Measurements from ENCODE around the gene ESRRA.
"Not testable (repeated sequence)": the region's sequence is repeated elsewhere in the genome, so short reads cannot be mapped to it uniquely, and the experiment has no call there.

ESRRA gene

GRCh38 chr11:64292460-64293254, 12.7 kb upstream of the ESRRA start:
- peak in 1 of 2 donors; percentile 27 for DNase-seq

- no peak for DNase-seq
Observed at GRCh38 chr11:64294774-64295173, 10.6 kb upstream of the ESRRA start.

GRCh38 chr11:64295760-64296159, 9.6 kb upstream of the ESRRA start:
- no peak for DNase-seq

GRCh38 chr11:64296236-64296635, 9.1 kb upstream of the ESRRA start:
- no peak for DNase-seq

GRCh38 chr11:64296830-64297698, 8.3 kb upstream of the ESRRA start:
- DNase-seq = peak in 1 of 2 donors; percentile 21

- DNase-seq = no peak
Observed at GRCh38 chr11:64297699-64298358, 7.5 kb upstream of the ESRRA start.

GRCh38 chr11:64298966-64299846, 6.1 kb upstream of the ESRRA start:
- peak in 1 of 2 donors; percentile 19 for DNase-seq

- no peak for DNase-seq
Observed at GRCh38 chr11:64299847-64300648, 5.3 kb upstream of the ESRRA start, which contains the start of gene CATSPERZ. TSS of gene CATSPERZ (plus strand) at chr11:64300358. CDS start at chr11:64300411, 53 bp downstream.

GRCh38 chr11:64303109-64304031, 2.0 kb upstream of the ESRRA start:
- no peak for DNase-seq

- no peak for DNase-seq
Observed at GRCh38 chr11:64304032-64304315, 1.4 kb upstream of the ESRRA start.

GRCh38 chr11:64304316-64305072, 830 bp upstream of the ESRRA start:
- DNase-seq = peak; percentile 94 to 95

- peak; percentile 47 to 62 for DNase-seq
Observed at GRCh38 chr11:64305691-64306562, 603 bp downstream of the ESRRA start.

- DNase-seq = no peak
Observed at GRCh38 chr11:64306563-64306875, 1.2 kb downstream of the ESRRA start.

GRCh38 chr11:64306876-64307622, 1.7 kb downstream of the ESRRA start:
- DNase-seq = no peak

GRCh38 chr11:64307795-64308194, 2.5 kb downstream of the ESRRA start:
- DNase-seq = not testable (repeated sequence)

- DNase-seq = no peak
Observed at GRCh38 chr11:64312947-64313346, 7.6 kb downstream of the ESRRA start.

- DNase-seq = peak in 1 of 2 donors; percentile 38
Observed at GRCh38 chr11:64313491-64314145, 8.3 kb downstream of the ESRRA start.
